B cell (primary cell): ENCODE measurements around the gene DUSP5. TPM values are rescaled to one million over a fixed set of nuclear protein-coding genes. Genes with fewer than 3 reads are reported as not detected.
A peak's percentile ranks its signal among the peaks of the same experiment; 100 is the strongest.

Source experiments
- ATAC-seq: fragments of 200-7000 bp; cut with Tn5 transposase; one replicate; pipeline ENCODE4 v1.10.0; 2021; ENCODE audit warnings: low read depth, mild to moderate bottlenecking, moderate number of reproducible peaks, moderate library complexity
- CTCF ChIA-PET: fragments of 350-600 bp; sonication (Branson Sonifier 250); formaldehyde crosslinking; loops from one replicate; lab custom pipeline; 2021; ENCODE audit warnings: antibody characterized with exemption, inconsistent platforms; lab: Charles Lee
- POLR2A ChIA-PET: fragments of 350-600 bp; sonication (Branson Sonifier 250); formaldehyde crosslinking; loops from one replicate; lab custom pipeline; 2021; ENCODE audit warnings: antibody characterized with exemption; lab: Charles Lee
- DNase-seq: peaks from one replicate; pipeline ENCODE4 v3.0.0; 2013
- H2AFZ ChIP-seq: 2 replicates; pipeline ENCODE4 v1.6.1; 2012; ENCODE audit warnings: mild to moderate bottlenecking, low read depth, low read length; ENCODE audit not compliant: insufficient read depth, poor library complexity, severe bottlenecking
- H3K27ac ChIP-seq, 2 donors: 1 replicate in 1 of 2; 2 replicates in 1 of 2; pipeline ENCODE4 v1.5.1; 2012 to 2013; ENCODE audit warnings: low read length in 2 of 2, mild to moderate bottlenecking in 2 of 2, moderate library complexity in 1 of 2
- H3K27me3 ChIP-seq, 4 experiments: fragments of 200-600 bp in 1 of 4; sonication (generic) in 1 of 4; replicated peaks in 1 of 4; 1 replicate in 2 of 4; 2 replicates in 2 of 4; pipeline versions ENCODE4 v1.6.1 to v1.7.0; 2013 to 2016; ENCODE audit warnings: low read length in 3 of 4, mild to moderate bottlenecking in 2 of 4, mixed read lengths in 1 of 4, moderate library complexity in 1 of 4; ENCODE audit not compliant: insufficient read depth in 4 of 4, control insufficient read depth in 3 of 4; ENCODE audit errors: control extremely low read depth in 1 of 4
- H3K36me3 ChIP-seq, 2 experiments: replicated peaks in 1 of 2; 1 replicate in 1 of 2; 2 replicates in 1 of 2; pipeline versions ENCODE4 v1.6.1 to v1.7.1; 2013; ENCODE audit warnings: low read length in 1 of 2; ENCODE audit not compliant: insufficient read depth in 2 of 2, control insufficient read depth in 1 of 2; ENCODE audit errors: control extremely low read depth in 1 of 2, extremely low read depth in 1 of 2
- H3K4me1 ChIP-seq, 2 donors: fragments of 200-600 bp in 1 of 2; sonication (generic) in 1 of 2; 1 replicate in 1 of 2; 2 replicates in 1 of 2; pipeline versions ENCODE4 v1.5.1 to v1.6.1; 2013 to 2017; ENCODE audit warnings: low read length in 2 of 2; ENCODE audit not compliant: control insufficient read depth in 2 of 2, insufficient read depth in 2 of 2
- H3K4me2 ChIP-seq: replicated peaks from 2 replicates; pipeline ENCODE3; 2012; ENCODE audit warnings: mild to moderate bottlenecking, low read depth, low read length; ENCODE audit not compliant: poor library complexity, severe bottlenecking
- H3K4me3 ChIP-seq, 5 experiments: fragments of 200-600 bp in 1 of 5; sonication (generic) in 1 of 5; 1 replicate in 3 of 5; 2 replicates in 2 of 5; pipeline versions ENCODE4 v1.5.1 to v1.7.0; 2011 to 2016; ENCODE audit warnings: low read length in 4 of 5, mild to moderate bottlenecking in 4 of 5, low read depth in 2 of 5, control low read depth in 1 of 5, moderate library complexity in 1 of 5; ENCODE audit not compliant: insufficient read depth in 1 of 5; ENCODE audit errors: control extremely low read depth in 1 of 5, extremely low read depth in 1 of 5
- H3K79me2 ChIP-seq: fragments of 200-600 bp; sonication (generic); one replicate; pipeline ENCODE4 v1.6.0; 2016; ENCODE audit warnings: low read length; ENCODE audit not compliant: control insufficient read depth, insufficient read depth
- H3K9ac ChIP-seq: fragments of 200-600 bp; sonication (generic); 2 replicates; pipeline ENCODE4 v1.6.1; 2017; ENCODE audit warnings: mild to moderate bottlenecking, low read length, moderate library complexity
- H3K9me3 ChIP-seq, 3 donors: one replicate each; pipeline versions ENCODE4 v1.6.1 to v1.7.1; 2013; ENCODE audit warnings: low read length in 2 of 3; ENCODE audit not compliant: control insufficient read depth in 2 of 3, insufficient read depth in 1 of 3; ENCODE audit errors: control extremely low read depth in 1 of 3
- H4K20me1 ChIP-seq: 2 replicates; pipeline ENCODE4 v1.6.0; 2012; ENCODE audit warnings: mild to moderate bottlenecking, low read length; ENCODE audit not compliant: insufficient read depth, control insufficient read depth, poor library complexity, severe bottlenecking
- H3K27ac Mint-ChIP-seq: one replicate; pipeline ENCODE4 v1.8.0; 2021; ENCODE audit warnings: mixed read lengths
- H3K27me3 Mint-ChIP-seq: one replicate; pipeline ENCODE4 v1.8.0; 2021; ENCODE audit warnings: mixed read lengths
- H3K4me1 Mint-ChIP-seq: one replicate; pipeline ENCODE4 v1.8.0; 2021; ENCODE audit warnings: mixed read lengths
- H3K4me3 Mint-ChIP-seq: one replicate; pipeline ENCODE4 v1.8.0; 2021; ENCODE audit warnings: mixed read lengths
- H3K9me3 Mint-ChIP-seq: one replicate; pipeline ENCODE4 v1.8.0; 2022; ENCODE audit warnings: mixed read lengths; ENCODE audit not compliant: insufficient read depth
- CTCF ChIP-seq: fragments of 200-600 bp; IDR thresholded peaks from one replicate; pipeline ENCODE4 v1.8.0; 2022; ENCODE audit warnings: antibody characterized with exemption, mild to moderate bottlenecking
- EZH2 ChIP-seq: IDR thresholded peaks from 2 replicates; pipeline ENCODE4 v1.6.1; 2012; ENCODE audit warnings: borderline replicate concordance, low read depth, mild to moderate bottlenecking, moderate library complexity, low read length; ENCODE audit not compliant: insufficient read depth, poor library complexity, severe bottlenecking
- WGBS: methylation state at CpG from one replicate; pipeline ENCODE4 v1.1.5; 2013; ENCODE audit warnings: missing lambda C conversion rate; ENCODE audit not compliant: insufficient coverage; 5-methylcytosine and 5-hydroxymethylcytosine counted together
- intact Hi-C: fragments of 100-400 bp; cut with micrococcal nuclease; formaldehyde crosslinking; loops from one replicate; pipeline ENCODE4 v1.10.0; 2022
- polyA plus RNA-seq: library from polyadenylated mRNA; depleted of rRNA; stranded (reverse); fragments of >200 nt; gene quantifications from 2 replicates; pipeline ENCODE4 v1.2.3, GENCODE V29; 2012
- total RNA-seq, 2 donors: library from RNA; stranded (reverse); fragments of 120-200 nt in 1 of 2; gene quantifications; 1 replicate in 1 of 2; 2 replicates in 1 of 2; pipeline versions ENCODE4 v1.2.3 to v1.2.4, GENCODE V29; 2013 to 2022

DUSP5 gene
- total and polyA plus RNA-seq, 2 donors (not counting 1 experiment from before 2014, with no cell fraction given): 10.0 to 71.0 TPM

- Mint-ChIP-seq H3K27me3 (peaks cover 13% of the 10 kb centered on the region), H3K4me1 (peaks cover 51% of the 10 kb centered on the region), H3K4me3 (peak overlapping the region; percentile 93), H3K27ac (no peak overlapping the region), H3K9me3 (no peaks in the 10 kb centered on the region)
- Histone ChIP-seq H3K9ac (no peak overlapping the region), H3K36me3 (no peaks in the 10 kb centered on the region), H3K4me2 (peak overlapping the region; percentile 93), H3K27ac (no peak overlapping the region), H2AFZ (no peak overlapping the region), H3K4me3 (no peak overlapping the region), H4K20me1 (peaks cover 19% of the 10 kb centered on the region), H3K9me3 (no peaks in the 10 kb centered on the region), H3K79me2 (peaks cover 6% of the 10 kb centered on the region), H3K27me3 (peaks cover 0 to 20% (median 2%) of the 10 kb centered on the region in 4 experiments), H3K4me1 (peaks cover 33 to 42% of the 10 kb centered on the region in 2 donors)
- intact Hi-C loops: loop anchor here (2.0 to 5.0 kb wide), 2 partner anchors 359 to 425 kb away; no protein-coding TSS in a partner anchor
- ChIA-PET POLR2A (no interaction called here), CTCF (interaction anchor here (2.0 kb wide), 1 partner anchor 141 kb away, joined by 9 read pairs; no protein-coding TSS in a partner anchor)
- TF ChIP-seq EZH2 (no peak), CTCF (no peak)
- WGBS: 72% methylated on average over 16 of the region's 25 CpGs
- peak; percentile 32 for DNase-seq
- ATAC-seq: no peak
Observed at GRCh38 chr10:110495731-110496552, 1.8 kb upstream of the DUSP5 start.
